ENCODE results near the gene LKAAEAR1. TPM values are rescaled to one million over a fixed set of nuclear protein-coding genes. Genes with fewer than 3 reads are reported as not detected.
A peak's percentile ranks its signal among the peaks of the same experiment; 100 is the strongest.

Gene LKAAEAR1
- total and polyA plus RNA-seq, 2 of the 13 experiments (the other 11 are each of a cell fraction or from before 2014, with no cell fraction given): not detected

DNA sequence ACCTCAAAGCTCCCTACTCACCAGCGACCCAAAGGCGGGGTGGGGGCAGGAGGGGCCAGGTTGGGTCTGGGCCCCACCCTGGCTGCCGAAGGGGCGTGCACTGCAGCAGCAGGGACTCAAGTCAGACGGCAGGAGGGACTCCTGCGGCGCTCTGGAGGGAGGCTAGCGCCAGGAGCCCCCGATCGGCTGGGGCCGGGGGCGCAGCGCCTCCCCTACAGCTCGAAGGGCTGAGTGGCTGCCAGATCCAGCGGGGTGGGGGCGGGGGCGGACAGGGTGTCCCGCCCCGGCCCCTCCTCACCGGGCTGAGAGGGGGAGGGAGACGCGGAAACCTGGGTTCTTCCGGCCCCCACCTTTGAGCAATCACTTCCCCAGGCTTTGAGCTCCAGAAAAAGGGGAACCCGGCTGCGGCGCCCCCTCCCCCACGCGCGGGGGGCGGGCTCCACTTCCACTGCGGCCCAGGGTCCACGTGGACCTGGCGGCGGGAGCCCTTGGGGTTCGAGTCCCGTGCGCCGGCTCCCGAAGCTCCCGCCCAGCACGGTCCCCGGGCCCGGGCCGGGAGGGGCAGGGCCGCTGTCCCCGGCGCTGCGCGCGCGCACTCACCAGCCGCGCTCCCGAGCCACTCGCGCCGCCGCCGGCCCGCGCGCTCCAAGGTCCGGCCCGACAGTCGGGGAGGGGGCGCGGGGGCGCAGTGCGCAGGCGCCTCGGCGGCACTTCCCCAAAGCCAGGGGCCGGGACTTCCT, 4.8 kb downstream of the LKAAEAR1 start, which contains the start of gene RGS19 (continued):
- TF ChIP-seq AFF4 (CRISPR knock-in tag; IDR thresholded peaks at IDR 0.05) (no peak), ZNF326 (CRISPR knock-in tag; IDR thresholded peaks at IDR 0.05; ENCODE audit: borderline replicate concordance) (no peak), RARA (CRISPR knock-in tag; IDR thresholded peaks at IDR 0.05) (peak; percentile 2; the same call in 1 of the 2 replicates), MLLT10 (CRISPR knock-in tag; IDR thresholded peaks at IDR 0.05) (no peak), RBM22 (optimal IDR thresholded peaks at IDR 0.05; ENCODE audit: low read length) (no peak), KDM5B (CRISPR knock-in tag; IDR thresholded peaks at IDR 0.05; ENCODE audit: borderline replicate concordance) (no peak), KAT7 (CRISPR knock-in tag; IDR thresholded peaks at IDR 0.05; ENCODE audit: borderline replicate concordance) (peak; percentile 29; the same call in 1 of the 2 replicates), KDM6A (CRISPR knock-in tag; IDR thresholded peaks at IDR 0.05; ENCODE audit: low read depth) (no peak), ZNF12 (CRISPR knock-in tag; IDR thresholded peaks at IDR 0.05) (no peak), ZNF335 (CRISPR knock-in tag; IDR thresholded peaks at IDR 0.05) (no peak), NFRKB (IDR thresholded peaks at IDR 0.05) (no peak), MAFK (conservative IDR thresholded peaks at IDR 0.05 in 1 of 2, IDR thresholded peaks at IDR 0.05 in 1 of 2; ENCODE audit: low read length in 2 of 2) (no peak), POLR2A (IDR thresholded peaks at IDR 0.05; ENCODE audit: insufficient read depth in 1 of 2, low read depth in 2 of 2, low read length in 2 of 2) (no peak; a peak in 1 of 4 replicates), ARID2 (CRISPR knock-in tag; IDR thresholded peaks at IDR 0.05; ENCODE audit: borderline replicate concordance) (no peak), ZSCAN21 (CRISPR knock-in tag; IDR thresholded peaks at IDR 0.05; ENCODE audit: borderline replicate concordance) (no peak), TCF12 (IDR thresholded peaks at IDR 0.05) (no peak), TCF12 (CRISPR knock-in tag; IDR thresholded peaks at IDR 0.05) (no peak), ZFP62 (CRISPR knock-in tag; IDR thresholded peaks at IDR 0.05) (no peak), IKZF1 (IDR thresholded peaks at IDR 0.05) (no peak), ZNF567 (CRISPR knock-in tag; IDR thresholded peaks at IDR 0.05; ENCODE audit: borderline replicate concordance) (0 out of 2 replicates have a peak, but pooled peaks have one; percentile 73), HOXA5 (CRISPR knock-in tag; IDR thresholded peaks at IDR 0.05) (peak; percentile 58; the same call in 1 of the 2 replicates)
- TF ChIP-seq, protein P1, sequence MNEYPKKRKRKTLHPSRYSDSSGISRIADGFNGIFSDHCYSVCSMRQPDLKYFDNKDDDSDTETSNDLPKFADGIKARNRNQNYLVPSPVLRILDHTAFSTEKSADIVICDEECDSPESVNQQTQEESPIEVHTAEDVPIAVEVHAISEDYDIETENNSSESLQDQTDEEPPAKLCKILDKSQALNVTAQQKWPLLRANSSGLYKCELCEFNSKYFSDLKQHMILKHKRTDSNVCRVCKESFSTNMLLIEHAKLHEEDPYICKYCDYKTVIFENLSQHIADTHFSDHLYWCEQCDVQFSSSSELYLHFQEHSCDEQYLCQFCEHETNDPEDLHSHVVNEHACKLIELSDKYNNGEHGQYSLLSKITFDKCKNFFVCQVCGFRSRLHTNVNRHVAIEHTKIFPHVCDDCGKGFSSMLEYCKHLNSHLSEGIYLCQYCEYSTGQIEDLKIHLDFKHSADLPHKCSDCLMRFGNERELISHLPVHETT (CRISPR knock-in tag; conservative IDR thresholded peaks at IDR 0.05): peak; percentile 43; the same call in 1 of the 2 replicates
- TF ChIP-seq, protein P2, sequence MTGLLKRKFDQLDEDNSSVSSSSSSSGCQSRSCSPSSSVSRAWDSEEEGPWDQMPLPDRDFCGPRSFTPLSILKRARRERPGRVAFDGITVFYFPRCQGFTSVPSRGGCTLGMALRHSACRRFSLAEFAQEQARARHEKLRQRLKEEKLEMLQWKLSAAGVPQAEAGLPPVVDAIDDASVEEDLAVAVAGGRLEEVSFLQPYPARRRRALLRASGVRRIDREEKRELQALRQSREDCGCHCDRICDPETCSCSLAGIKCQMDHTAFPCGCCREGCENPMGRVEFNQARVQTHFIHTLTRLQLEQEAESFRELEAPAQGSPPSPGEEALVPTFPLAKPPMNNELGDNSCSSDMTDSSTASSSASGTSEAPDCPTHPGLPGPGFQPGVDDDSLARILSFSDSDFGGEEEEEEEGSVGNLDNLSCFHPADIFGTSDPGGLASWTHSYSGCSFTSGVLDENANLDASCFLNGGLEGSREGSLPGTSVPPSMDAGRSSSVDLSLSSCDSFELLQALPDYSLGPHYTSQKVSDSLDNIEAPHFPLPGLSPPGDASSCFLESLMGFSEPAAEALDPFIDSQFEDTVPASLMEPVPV (CRISPR knock-in tag; IDR thresholded peaks at IDR 0.05): no peak

Data from HepG2 (cell line).